NCI-H510A treated with DMSO at 0.1 percent for 48 hours (cell line): ENCODE data around the gene UPK1B.
"Not testable (repeated sequence)": the region's sequence is repeated elsewhere in the genome, so short reads cannot be mapped to it uniquely, and the experiment has no call there.

Experiments
- DNase-seq: peaks from one replicate; lab custom pipeline; 2025; lab: John Stamatoyannopoulos, UW

Gene UPK1B

DNA sequence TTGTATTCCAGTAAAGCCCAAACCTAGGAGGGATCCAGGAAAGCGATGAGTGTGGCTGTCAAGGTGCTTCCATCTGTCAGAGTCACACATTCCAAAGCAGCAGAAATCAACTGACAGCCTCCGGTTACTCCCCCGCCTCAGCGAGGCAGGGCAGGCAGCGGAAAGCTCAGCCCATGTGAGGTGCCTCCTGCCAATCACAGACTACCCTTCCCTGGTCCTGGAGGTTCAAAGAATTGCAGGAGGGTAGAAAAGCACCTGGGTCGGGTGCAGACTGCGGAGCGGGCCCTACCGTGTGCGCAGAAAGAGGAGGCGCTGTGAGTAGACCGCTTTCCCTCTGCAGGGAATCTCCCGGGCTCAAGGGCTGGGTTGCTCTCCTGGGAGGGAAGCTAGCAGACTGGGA, at the start of gene UPK1B:
Gene UPK1B, plus strand, starts transcription at position 274 of the 400 bp plus-strand sequence. CDS start 13,144 bp downstream, outside the sequence.
- no peak for DNase-seq

DNA sequence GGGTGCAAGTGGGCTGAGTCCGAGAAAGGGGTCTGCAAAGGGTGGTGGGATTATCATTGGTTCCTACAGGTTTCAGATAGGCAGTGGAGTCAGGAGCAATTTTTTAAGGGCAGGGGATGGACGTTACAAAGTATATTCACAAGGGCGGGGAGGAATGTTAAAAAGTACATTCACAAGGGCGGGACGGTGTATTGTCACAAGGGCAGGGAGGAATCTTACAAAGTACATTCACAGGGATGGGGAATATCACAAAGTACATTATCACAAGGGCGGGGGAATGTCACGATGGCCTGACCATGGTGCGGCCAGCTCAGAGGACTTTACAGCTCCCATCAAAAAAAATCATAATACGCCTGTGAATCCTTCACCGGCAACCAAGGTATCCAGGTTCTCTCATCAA, 48.1 kb upstream of the UPK1B start:
- no peak for DNase-seq

DNA sequence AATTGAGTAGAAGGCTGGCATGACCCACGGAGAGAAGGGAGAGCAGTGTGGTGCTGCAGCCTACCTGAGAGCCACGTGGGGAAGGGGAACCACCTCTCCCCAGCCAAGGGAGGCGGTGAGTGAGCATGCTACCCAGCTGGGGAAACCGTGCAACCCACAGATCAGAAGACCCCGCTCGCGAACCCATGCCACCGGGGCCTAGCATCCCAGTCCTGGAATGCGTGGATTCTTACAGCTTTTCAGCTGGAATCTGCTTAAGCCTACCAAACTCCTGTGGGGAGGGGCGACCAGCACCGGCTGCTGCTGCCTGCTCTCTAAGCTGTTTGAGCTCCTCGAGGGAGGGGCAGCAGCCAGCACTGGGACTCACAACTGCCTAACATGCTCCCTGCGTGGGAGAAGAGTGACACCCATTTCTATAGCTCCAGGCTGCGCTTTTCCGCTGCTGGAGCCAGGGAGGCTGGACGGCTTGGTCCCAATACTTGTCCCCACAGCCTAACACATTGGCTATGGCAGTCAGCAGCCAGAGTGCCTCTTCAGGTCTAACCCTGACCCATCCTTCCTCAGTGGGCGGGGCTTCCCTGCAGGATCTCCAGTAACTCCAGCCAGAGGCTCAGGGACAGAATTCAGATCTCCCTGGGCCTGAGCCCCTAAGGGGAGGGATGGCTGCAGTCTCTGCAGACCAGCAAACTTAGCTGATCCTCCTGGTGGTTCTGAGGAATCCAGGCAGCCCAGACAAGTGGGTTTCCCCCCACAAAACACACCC, 47.5 kb upstream of the UPK1B start:
- DNase-seq = no peak

DNA sequence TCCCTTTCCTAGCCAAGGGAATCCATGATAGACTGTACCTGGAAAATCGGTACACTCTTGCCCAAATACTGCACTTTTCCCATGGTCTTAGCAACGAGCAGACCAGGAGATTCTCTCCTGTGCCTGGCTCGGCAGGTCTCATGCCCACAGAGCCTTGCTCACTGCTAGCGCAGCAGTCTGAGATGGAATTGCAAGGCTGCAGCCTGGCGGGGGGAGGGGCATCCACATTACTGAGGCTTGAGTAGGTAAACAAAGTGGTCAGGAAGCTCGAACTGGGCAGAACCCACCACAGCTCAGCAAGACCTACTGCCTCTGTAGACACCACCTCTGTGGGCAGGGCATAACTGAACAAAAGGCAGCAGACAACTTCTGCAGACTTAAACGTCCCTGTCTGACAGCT, 43.1 kb upstream of the UPK1B start:
- DNase-seq = not testable (repeated sequence)

DNA sequence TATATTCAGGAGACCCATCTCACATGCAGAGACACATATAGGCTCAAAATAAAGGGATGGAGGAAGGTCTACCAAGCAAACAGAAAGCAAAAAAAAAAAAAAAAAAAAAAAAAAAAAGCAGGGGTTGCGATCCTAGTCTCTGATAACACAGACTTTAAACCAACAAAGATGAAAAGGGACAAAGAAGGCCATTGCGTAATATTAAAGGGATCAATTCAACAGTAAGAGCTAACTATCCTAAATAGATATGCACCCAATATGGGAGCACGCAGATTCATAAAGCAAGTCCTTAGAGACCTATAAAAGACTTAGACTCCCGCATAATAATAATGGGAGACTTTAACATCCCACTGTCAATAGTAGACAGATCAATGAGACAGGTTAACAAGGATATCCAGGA, 41.1 kb upstream of the UPK1B start:
- not testable (repeated sequence) for DNase-seq

DNA sequence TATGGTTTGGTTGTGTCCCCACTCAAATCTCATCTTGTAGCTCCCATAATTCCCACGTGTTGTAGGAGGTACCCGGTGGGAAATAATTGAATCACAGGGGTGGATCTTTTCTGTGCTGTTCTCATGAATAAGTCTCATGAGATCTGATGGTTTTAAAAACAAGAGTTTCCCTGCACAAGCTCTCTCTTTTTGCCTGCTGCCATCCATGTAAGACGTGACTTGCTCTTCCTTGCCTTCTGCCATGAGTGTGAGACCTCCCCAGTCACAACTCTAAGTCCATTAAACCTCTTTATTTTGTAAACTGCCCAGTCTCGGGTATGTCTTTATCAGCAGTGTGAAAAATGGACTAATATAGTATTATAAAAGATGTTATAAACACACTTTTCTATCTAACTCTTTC, 34.0 kb upstream of the UPK1B start:
- not testable (repeated sequence) for DNase-seq

DNA sequence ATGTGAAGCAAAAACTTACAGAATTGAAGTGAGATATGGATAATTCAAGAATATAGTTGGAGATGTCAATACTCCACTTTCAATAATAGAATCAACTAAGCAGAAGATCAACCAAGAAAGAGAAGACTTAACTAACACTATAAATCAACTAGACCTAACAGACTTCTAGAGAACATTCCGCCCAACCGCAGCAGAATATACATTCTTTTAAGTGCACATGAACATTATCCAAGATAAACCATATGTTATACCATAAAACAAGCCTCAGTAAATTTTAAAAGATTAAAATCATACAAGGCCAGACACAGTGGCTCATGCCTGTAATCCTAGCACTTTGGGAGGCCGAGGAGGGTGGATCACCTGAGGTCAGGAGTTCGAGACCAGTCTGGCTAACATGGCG, 32.9 kb upstream of the UPK1B start:
- DNase-seq = no peak

DNA sequence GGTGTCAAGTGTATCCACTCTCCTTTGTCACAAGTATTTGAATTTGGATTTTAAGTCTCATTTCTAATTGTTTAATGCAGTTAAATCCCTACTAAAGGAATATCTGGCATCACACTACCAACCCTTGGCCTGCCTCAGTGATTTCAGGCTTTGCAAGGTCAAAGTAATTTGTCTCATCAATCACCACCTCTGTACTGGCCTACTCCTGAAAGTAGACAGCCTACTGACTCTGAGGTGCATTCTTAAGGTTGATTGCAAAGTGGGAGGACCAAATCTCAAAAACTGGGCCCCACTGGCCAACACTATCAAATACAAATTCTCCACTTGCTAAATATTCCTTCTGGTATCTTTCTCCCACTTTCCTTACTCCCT, 28.3 kb upstream of the UPK1B start:
- DNase-seq = no peak

DNA sequence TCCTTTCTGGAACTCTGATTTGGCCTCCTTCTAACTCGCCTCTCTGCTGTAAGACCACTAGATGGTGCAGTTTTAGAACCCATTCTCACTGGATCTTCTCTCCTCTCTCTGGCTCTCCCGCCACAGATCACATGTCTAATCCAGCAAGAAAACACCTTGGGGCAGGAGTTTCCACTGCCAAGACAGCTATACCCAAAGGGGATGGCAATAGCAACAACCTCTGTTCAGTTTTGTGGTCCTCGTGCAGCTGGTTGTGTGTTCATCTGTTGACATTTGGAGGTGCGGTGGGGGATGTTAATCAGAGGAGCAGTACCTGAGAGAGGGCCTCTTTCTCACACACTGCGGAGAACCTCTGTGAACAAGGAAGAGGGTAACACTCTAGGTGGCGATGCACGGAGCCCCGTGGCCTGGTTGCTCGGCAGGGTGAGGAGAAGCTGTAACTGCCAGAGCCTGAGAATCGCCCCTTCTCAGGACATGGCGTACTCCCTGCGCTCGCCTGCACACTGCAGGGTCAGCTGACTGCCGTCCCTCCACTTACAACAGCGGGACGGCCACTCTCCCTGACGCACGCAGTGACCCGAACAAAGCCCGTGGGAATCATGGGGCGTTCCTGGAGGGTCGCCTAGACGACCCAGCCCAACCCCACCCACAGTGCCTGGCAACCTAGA, 27.8 kb upstream of the UPK1B start, which contains the start of gene TEX55:
Gene TEX55, plus strand, starts transcription at position 666 of the 668 bp plus-strand sequence. CDS start 25 bp downstream, outside the sequence.
- DNase-seq = no peak

DNA sequence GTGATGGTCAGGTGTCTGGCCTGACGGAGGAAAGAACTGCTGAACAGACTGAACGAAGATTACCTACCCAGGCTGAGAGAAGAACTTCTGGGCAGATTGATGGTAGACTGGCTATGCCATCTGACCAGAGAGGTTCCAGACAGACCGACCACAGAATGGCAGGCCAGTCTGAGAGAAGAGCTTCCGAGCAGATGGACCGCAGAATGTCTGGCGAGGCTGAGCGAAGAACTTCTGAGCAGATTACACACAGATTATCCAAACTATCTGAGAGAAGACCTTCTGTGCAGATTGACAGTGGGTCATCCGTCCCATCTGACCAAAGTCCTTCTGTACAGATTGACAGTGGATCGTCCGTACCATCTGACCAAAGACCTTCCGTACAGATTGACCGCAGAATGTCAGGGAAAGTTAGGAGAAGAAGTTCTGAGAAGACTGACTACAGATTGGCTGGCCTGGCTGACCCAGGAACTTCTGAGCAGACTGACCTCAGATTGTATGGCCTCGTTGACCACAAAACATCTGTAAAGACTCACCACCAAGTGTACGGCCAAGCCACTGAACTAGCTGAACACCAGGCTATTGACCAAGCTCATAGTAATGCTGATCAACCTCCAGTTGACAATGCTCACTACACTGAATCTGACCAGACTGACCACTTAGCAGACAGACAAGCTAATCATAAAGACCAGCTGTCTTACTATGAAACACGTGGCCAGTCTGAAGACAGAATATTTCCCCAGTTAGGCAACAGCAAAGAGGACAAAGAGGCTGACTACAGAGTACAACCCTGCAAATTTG, 26.6 kb upstream of the UPK1B start:
- no peak for DNase-seq

DNA sequence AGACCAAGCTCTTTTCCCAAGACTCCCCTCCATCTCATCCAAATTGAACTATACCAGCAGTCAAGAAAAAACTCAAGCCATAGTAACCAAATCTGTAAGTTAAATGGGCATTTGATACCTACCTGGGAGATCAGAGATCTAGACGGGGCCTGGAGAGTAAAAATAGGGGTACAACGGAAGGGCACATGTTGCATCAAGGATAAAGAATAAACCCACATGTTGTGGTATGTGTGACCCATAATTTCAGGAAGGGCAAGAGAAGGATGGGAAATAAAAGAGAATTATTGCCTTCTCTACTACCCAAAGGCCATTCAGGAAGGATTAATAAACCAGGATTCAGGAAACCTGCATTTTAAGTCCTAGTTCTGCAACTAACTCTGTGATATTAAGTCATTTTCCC, 25.9 kb upstream of the UPK1B start:
- DNase-seq = no peak

DNA sequence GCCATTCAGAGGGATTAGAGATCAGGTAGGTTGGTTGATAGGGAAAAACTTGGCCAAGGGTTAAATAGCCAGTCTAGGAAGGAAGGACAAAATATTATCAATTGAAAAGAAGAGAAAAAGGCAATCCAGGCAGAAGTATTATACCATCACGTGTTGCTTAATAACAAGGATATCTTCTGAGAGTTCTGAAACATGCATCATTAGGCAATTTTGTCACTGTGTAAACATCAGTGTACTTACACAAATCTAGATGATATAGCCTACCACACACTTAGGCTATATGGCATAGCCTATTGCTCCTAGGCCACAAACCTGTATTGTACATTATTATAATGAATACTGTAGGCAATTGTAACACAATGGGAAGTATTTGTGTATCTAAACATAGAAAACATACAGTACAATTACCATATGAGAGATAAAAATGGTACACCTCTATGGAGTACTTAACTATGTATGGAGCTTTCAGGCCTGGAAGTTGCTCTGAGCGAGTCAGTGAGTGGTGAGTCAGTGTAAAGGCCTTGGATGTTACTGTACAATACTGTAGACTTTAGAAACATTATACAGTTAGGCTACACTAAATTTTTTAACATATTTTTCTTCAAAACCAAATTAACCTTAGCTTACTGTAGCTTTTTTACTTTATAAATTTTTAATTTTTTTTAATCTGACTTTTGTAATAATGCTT, 24.8 kb upstream of the UPK1B start:
- DNase-seq = no peak

DNA sequence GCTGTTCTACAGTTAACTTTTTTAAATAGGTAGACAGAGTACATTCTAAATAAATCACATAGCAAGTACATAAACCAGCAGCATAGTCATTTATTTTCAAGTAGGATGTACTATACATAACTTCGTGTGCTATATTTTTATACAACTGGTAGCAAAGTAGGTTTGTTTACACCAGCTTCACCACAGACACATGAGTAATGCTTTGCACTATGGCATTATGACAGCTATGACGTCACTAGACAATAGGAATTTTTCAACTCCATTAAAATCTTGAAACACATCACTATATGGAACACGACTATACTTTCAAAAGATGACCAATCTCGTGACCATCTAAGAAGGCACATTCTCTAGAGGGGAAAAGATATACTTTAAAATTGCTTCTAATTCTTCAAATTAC, 23.9 kb upstream of the UPK1B start:
- DNase-seq = no peak

DNA sequence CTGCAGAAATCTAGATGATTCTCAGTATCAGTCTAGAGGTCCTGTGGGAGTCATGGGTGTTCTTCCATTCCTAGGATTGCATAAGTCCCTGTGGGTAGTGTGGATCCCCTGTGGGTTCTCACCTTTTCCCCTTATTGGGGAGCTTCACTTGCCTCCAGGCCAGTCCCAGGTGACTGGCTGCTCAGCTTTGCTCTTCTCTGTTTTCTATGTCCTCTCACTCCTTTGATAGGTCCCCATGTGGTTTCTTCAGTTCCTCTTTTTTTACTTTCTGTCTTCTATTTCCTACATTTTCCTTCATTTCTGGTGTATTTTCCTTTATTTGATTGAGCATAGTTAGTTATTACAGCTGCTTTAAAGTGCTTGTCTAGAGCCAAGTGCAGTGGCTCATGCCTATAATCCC, 16.5 kb upstream of the UPK1B start:
- no peak for DNase-seq

DNA sequence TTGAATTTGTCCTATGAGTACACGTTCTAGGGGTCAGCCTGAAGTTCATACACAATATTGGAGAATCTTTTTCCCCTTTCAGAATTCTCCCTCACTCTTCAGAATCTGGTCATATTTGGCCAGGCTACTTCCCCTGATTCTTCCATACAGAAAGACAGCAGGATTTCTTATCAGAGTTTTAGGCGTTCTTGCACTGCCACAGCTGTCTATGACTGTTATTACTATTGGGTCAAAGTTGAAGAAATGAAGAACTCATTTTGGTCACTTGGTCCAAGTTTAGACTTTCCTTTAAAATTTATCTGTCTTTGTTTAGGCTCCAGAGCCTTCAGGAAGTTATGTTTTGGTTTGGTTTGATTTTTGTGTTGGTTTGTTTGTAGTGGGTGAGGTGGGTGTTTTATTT, 15.4 kb upstream of the UPK1B start:
- no peak for DNase-seq

DNA sequence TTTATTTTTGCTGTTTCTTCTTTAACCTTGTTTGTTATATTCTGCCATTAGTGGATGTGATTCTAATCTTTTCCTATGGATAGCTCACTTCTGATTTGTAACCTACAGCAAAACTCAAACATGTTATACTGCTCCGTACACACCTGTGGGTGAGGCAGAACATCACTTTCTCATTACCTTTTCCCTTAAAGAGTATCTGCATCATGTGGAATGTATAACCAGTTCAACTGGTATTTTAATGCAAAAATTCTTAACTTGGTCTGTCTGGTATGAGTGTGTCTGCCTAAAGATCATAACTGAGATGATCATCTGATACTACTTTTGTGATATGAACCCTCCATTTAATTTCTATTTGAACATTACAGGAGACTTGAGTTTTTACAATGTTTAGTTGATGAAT, 13.0 kb upstream of the UPK1B start:
- DNase-seq = no peak

DNA sequence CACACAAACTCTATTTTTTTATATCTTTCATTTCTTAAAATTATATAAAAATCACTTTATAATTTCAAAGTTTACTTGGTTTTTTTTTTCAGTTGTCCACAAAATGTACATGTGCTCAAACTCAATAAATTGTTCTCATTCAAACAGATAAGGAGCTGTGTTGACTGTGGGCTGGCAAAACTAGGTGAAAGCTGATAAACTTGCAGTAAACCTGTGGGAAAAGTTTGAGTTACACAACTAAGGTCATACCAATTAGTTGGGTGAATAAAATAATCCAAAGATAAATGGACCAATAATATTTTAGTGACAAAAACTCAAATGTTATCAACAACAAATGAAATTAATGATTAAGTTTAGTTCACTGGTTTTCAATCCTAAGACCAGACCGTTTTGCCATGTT, 12.6 kb upstream of the UPK1B start:
- DNase-seq = no peak

DNA sequence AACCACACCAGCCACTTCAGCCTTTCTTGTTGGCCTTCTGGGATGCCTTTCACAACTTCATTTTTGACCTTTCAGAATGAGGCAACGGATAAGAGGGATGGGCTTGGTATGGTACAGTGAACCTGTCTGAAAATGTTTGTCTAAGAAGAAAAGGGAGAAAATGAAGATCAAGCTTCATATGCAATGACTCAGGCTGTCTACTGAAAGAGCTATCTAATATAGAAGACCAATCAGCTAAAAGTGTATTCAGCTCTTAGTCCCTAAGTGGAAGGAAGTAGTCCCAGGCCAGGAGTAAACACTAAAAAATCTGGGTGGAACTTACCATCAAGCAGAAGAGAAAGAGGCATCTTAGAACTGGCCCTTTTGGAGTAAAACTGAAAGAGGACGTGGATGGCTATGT, 12.2 kb upstream of the UPK1B start:
- DNase-seq = no peak

DNA sequence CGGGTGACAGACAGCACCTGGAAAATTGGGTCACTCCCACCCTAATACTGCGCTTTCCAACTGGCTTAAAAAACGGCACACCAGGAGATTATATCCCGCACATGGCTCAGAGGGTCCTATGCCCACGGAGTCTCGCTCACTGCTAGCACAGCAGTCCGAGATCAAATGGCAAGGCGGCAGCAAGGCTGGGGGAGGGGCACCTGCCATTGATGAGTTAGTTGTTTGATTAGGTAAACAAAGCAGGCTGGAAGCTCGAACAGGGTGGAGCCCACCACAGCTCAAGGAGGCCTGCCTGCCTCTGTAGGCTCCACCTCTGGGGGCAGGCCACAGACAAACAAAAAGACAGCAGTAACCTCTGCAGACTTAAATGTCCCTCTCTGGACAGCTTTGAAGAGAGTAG, 8.7 kb upstream of the UPK1B start:
- DNase-seq = not testable (repeated sequence)

DNA sequence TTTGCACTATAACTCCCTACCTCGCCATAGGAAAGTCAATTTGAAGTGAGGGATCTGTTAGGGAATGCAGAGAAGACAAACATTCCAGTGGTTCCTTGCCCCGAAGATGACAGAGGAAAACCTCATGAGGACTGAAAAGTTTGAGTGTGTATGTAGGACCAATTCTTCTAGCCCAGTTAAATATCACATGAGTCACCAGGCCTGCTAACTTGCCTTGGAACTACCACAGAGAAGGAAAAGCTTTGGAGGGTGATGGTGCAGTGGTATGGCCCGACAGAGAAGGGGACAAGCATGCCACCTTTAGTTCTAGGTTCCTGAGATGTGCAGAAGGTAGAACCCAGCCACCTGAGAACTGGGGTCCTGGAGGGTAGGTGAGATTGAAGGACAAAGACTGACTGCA, 2.6 kb upstream of the UPK1B start:
- no peak for DNase-seq

DNA sequence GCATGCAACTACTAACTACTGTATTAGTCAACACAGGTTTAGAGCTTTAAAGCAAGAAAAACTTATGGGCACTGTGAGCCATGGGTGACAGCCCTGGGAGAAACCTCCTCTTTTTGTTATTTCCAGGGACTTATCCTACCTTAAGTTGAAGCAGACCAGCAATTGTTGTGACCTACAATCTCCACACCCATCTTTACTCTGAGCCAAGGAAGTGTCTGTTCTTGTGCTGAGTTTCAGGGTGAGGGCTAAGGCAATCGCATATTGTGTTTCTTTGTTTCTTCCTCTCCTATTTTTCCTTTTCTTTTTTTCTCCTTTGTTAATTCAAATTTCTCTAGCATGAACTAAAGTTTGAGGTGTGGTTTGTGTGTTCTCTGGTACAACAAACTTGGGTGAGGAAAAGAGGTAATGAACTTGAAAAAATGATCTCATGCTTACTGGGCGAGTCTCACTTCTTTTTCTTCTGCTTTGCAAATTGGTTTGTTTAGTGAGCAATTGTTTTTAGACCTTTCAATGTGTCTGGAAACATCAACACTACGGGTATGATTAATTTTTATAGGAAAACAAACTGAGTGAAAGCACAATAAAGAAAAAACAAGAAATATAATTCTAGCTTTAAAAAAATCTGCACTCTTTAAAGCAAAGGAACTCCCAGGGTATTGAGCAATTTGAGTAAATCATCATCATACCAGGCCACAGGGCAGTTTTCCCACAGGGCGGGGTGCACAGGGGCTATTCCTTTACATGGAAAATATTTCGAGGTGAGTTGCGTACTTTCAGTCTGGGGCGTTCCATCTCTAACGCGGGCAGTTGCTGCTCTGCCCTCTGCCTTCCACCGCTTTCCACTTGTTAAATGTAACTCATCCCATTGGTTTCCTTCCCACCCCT, 2.7 kb downstream of the UPK1B start:
- DNase-seq = no peak
